HEK293T (cell line): ENCODE measurements around the gene PGBD5.

Experiments used
- CTCF ChIA-PET: fragments of 350-600 bp; formaldehyde crosslinking; extraction: SDS; loops from one replicate; lab custom pipeline; 2021; ENCODE audit warnings: antibody characterized with exemption, inconsistent platforms; lab: Yijun Ruan, JAX
- POLR2A ChIA-PET: fragments of 350-600 bp; formaldehyde crosslinking; extraction: SDS; loops from one replicate; lab custom pipeline; 2020; ENCODE audit warnings: antibody characterized with exemption, inconsistent platforms; lab: Yijun Ruan, JAX
- DNase-seq: peaks from one replicate; pipeline ENCODE4 v3.0.0; 2012; ENCODE audit warnings: mixed read lengths; ENCODE audit errors: extremely low spot score
- ARNT ChIP-seq: fragments of 450-650 bp; IDR thresholded peaks from 2 replicates; pipeline ENCODE4 v1.6.1; 2017; ENCODE audit warnings: mild to moderate bottlenecking
- BHLHE40 ChIP-seq: fragments of 450-650 bp; IDR thresholded peaks from 2 replicates; pipeline ENCODE4 v1.6.1; 2016; ENCODE audit warnings: mild to moderate bottlenecking, moderate library complexity, borderline replicate concordance
- CTBP1 ChIP-seq: fragments of 450-650 bp; IDR thresholded peaks from 2 replicates; pipeline ENCODE4 v1.6.1; 2016; ENCODE audit warnings: borderline replicate concordance
- ELF4 ChIP-seq: fragments of 450-650 bp; IDR thresholded peaks from 2 replicates; pipeline ENCODE4 v1.6.1; 2017; ENCODE audit warnings: antibody characterized with exemption
- FOXA1 ChIP-seq: fragments of 450-650 bp; IDR thresholded peaks from 2 replicates; pipeline ENCODE4 v1.6.1; 2016; ENCODE audit warnings: mild to moderate bottlenecking
- FOXK2 ChIP-seq: fragments of 450-650 bp; IDR thresholded peaks from 2 replicates; pipeline ENCODE4 v1.6.1; 2016; ENCODE audit warnings: mild to moderate bottlenecking
- FOXM1 ChIP-seq: fragments of 450-650 bp; IDR thresholded peaks from 2 replicates; pipeline ENCODE4 v1.6.1; 2017; ENCODE audit warnings: mild to moderate bottlenecking, borderline replicate concordance
- HDGF ChIP-seq: fragments of 450-650 bp; IDR thresholded peaks from 2 replicates; pipeline ENCODE4 v1.6.1; 2017; ENCODE audit warnings: antibody characterized with exemption, borderline replicate concordance
- L3MBTL2 ChIP-seq: fragments of 450-650 bp; conservative IDR thresholded peaks from 2 replicates; pipeline ENCODE4 v1.6.1; 2016; ENCODE audit warnings: mild to moderate bottlenecking
- LEF1 ChIP-seq: fragments of 450-650 bp; IDR thresholded peaks from 2 replicates; pipeline ENCODE4 v1.6.1; 2017; ENCODE audit warnings: mild to moderate bottlenecking, borderline replicate concordance
- NFRKB ChIP-seq: fragments of 450-650 bp; IDR thresholded peaks from 2 replicates; pipeline ENCODE4 v1.6.1; 2016; ENCODE audit warnings: mild to moderate bottlenecking, moderate library complexity
- PKNOX1 ChIP-seq: fragments of 450-650 bp; IDR thresholded peaks from 2 replicates; pipeline ENCODE4 v1.6.1; 2016
- SP1 ChIP-seq: fragments of 450-650 bp; IDR thresholded peaks from 2 replicates; pipeline ENCODE4 v1.6.1; 2017
- SUZ12 ChIP-seq: fragments of 450-650 bp; IDR thresholded peaks from 2 replicates; pipeline ENCODE4 v1.6.1; 2016; ENCODE audit warnings: mild to moderate bottlenecking
- TARDBP ChIP-seq: fragments of 450-650 bp; IDR thresholded peaks from 2 replicates; pipeline ENCODE4 v1.6.1; 2016
- ZNF384 ChIP-seq: fragments of 450-650 bp; IDR thresholded peaks from 2 replicates; pipeline ENCODE4 v1.6.1; 2016

PGBD5 gene

GRCh38 chr1:230441183-230442029 lies 15.3 kb upstream of the PGBD5 start:
- TF ChIP-seq ELF4 (no peak), LEF1 (no peak)
- ChIA-PET POLR2A (interaction anchor here (1.0 kb wide), 1 partner anchor 15 kb away, joined by 3 read pairs; the partner anchor contains the start of gene PGBD5), CTCF (interaction anchor here (0.5 kb wide), 1 partner anchor 18 kb away, joined by 3 read pairs; no protein-coding TSS in a partner anchor)
- DNase-seq = no peak

GRCh38 chr1:230435108-230435507 lies 9.0 kb upstream of the PGBD5 start:
- TF ChIP-seq ELF4 = no peak
- TF ChIP-seq PKNOX1 = no peak
- no peak for TF ChIP-seq ARNT
- TF ChIP-seq L3MBTL2 = no peak
- no peak for TF ChIP-seq LEF1
- TF ChIP-seq NFRKB = no peak
- TF ChIP-seq BHLHE40 = no peak
- no peak for TF ChIP-seq FOXA1
- ChIA-PET CTCF (no interaction called here), POLR2A (no interaction called here)
- no peak for DNase-seq

GRCh38 chr1:230431527-230431926 lies 5.4 kb upstream of the PGBD5 start:
- DNase-seq = no peak
- POLR2A ChIA-PET = no interaction called here
- CTCF ChIA-PET = no interaction called here
- no peak for TF ChIP-seq ELF4
- TF ChIP-seq SUZ12 = no peak
- TF ChIP-seq SP1 = no peak
- no peak for TF ChIP-seq HDGF
- no peak for TF ChIP-seq FOXA1
- TF ChIP-seq TARDBP = no peak
- no peak for TF ChIP-seq BHLHE40
- TF ChIP-seq FOXM1 = no peak
- TF ChIP-seq NFRKB = no peak
- TF ChIP-seq ARNT = no peak
- TF ChIP-seq CTBP1 = no peak
- TF ChIP-seq ZNF384 = no peak

- POLR2A ChIA-PET = no interaction called here
- no peak for TF ChIP-seq LEF1
- TF ChIP-seq NFRKB = no peak
- TF ChIP-seq FOXK2 = no peak
- TF ChIP-seq FOXM1 = no peak
- TF ChIP-seq FOXA1 = no peak
- TF ChIP-seq HDGF = no peak
- no peak for TF ChIP-seq ELF4
- TF ChIP-seq BHLHE40 = no peak
- TF ChIP-seq ARNT = no peak
- CTCF ChIA-PET = no interaction called here
- no peak for DNase-seq
These were observed 4.4 kb upstream of the PGBD5 start for GRCh38 chr1:230430499-230430898.

GRCh38 chr1:230429067-230429735 lies 3.1 kb upstream of the PGBD5 start:
- no peak for DNase-seq
- CTCF ChIA-PET = no interaction called here
- POLR2A ChIA-PET = no interaction called here
- TF ChIP-seq HDGF = no peak
- TF ChIP-seq ARNT = no peak
- no peak for TF ChIP-seq TARDBP
- no peak for TF ChIP-seq BHLHE40
- TF ChIP-seq LEF1 = no peak
- no peak for TF ChIP-seq SP1
- no peak for TF ChIP-seq ZNF384
- no peak for TF ChIP-seq SUZ12
- no peak for TF ChIP-seq L3MBTL2
- no peak for TF ChIP-seq CTBP1
- TF ChIP-seq FOXM1 = no peak
- no peak for TF ChIP-seq ELF4
- no peak for TF ChIP-seq NFRKB
- no peak for TF ChIP-seq FOXA1
- TF ChIP-seq PKNOX1 = no peak
- TF ChIP-seq FOXK2 = no peak

- POLR2A ChIA-PET = no interaction called here
- CTCF ChIA-PET = no interaction called here
- no peak for DNase-seq
- TF ChIP-seq NFRKB (no peak), SUZ12 (no peak), ELF4 (no peak), PKNOX1 (no peak), HDGF (no peak), ARNT (no peak), CTBP1 (no peak), ZNF384 (no peak), BHLHE40 (no peak), LEF1 (no peak)
These were observed 1.8 kb upstream of the PGBD5 start for GRCh38 chr1:230427981-230428380.
